DND-41 (cell line): ENCODE measurements around the gene RBP5.

Experiments used
- ATAC-seq: fragments of 200-7000 bp; cut with Tn5 transposase; 3 replicates; pipeline ENCODE4 v1.9.1; 2021; ENCODE audit warnings: low read depth; ENCODE audit not compliant: insufficient read depth
- DNase-seq: peaks from one replicate; pipeline ENCODE4 v3.0.0-alpha.2; 2020
- H2AFZ ChIP-seq: 2 replicates; pipeline ENCODE4 v1.6.0; 2012; ENCODE audit warnings: low read depth, low read length
- H3K27ac ChIP-seq: 2 replicates; pipeline ENCODE4 v1.5.1; 2012; ENCODE audit warnings: low read length, inconsistent platforms
- H3K27me3 ChIP-seq: fragments of 200-600 bp; sonication (generic); 2 replicates; pipeline ENCODE4 v1.6.0; 2012; ENCODE audit warnings: low read length, mild to moderate bottlenecking, inconsistent platforms; ENCODE audit not compliant: insufficient read depth, poor library complexity
- H3K36me3 ChIP-seq: 2 replicates; pipeline ENCODE4 v1.5.1; 2012; ENCODE audit warnings: low read length, inconsistent platforms; ENCODE audit not compliant: insufficient read depth
- H3K4me1 ChIP-seq: 2 replicates; pipeline ENCODE4 v1.5.1; 2012; ENCODE audit warnings: mild to moderate bottlenecking, low read length; ENCODE audit not compliant: insufficient read depth
- H3K4me2 ChIP-seq: 2 replicates; pipeline ENCODE4 v1.6.0; 2012; ENCODE audit warnings: mild to moderate bottlenecking, moderate library complexity, low read length, inconsistent platforms; ENCODE audit not compliant: insufficient read depth
- H3K4me3 ChIP-seq, 2 experiments: fragments of 200-600 bp in 1 of 2; shearing (Covaris generic) in 1 of 2; 2 replicates each; pipeline ENCODE4 v1.5.1; 2012 to 2016; ENCODE audit warnings: inconsistent platforms in 2 of 2, low read length in 2 of 2, mild to moderate bottlenecking in 2 of 2, low read depth in 1 of 2, moderate library complexity in 1 of 2
- H3K79me2 ChIP-seq: 2 replicates; pipeline ENCODE4 v1.6.0; 2012; ENCODE audit warnings: low read length, inconsistent platforms; ENCODE audit not compliant: insufficient read depth
- H3K9ac ChIP-seq: 2 replicates; pipeline ENCODE4 v1.6.0; 2012; ENCODE audit warnings: low read depth, mild to moderate bottlenecking, inconsistent platforms, low read length, moderate library complexity
- H3K9me3 ChIP-seq: 2 replicates; pipeline ENCODE4 v1.5.1; 2012; ENCODE audit warnings: low read length, moderate library complexity, mild to moderate bottlenecking, inconsistent platforms; ENCODE audit not compliant: insufficient read depth, severe bottlenecking
- H4K20me1 ChIP-seq: 2 replicates; pipeline ENCODE4 v1.6.0; 2012; ENCODE audit warnings: low read length; ENCODE audit not compliant: insufficient read depth
- EZH2 ChIP-seq: IDR thresholded peaks from 3 replicates; pipeline ENCODE4 v1.6.1; 2012; ENCODE audit warnings: borderline replicate concordance, low read depth, mild to moderate bottlenecking, moderate library complexity, low read length, inconsistent platforms; ENCODE audit not compliant: severe bottlenecking
- TF ChIP-seq, protein P1 (sequence below): IDR thresholded peaks from 2 replicates; pipeline ENCODE4 v1.5.1; 2012; ENCODE audit warnings: borderline replicate concordance, low read length, moderate library complexity, mild to moderate bottlenecking; ENCODE audit not compliant: poor library complexity, severe bottlenecking; ENCODE audit errors: extremely low read depth

RBP5 gene

DNA sequence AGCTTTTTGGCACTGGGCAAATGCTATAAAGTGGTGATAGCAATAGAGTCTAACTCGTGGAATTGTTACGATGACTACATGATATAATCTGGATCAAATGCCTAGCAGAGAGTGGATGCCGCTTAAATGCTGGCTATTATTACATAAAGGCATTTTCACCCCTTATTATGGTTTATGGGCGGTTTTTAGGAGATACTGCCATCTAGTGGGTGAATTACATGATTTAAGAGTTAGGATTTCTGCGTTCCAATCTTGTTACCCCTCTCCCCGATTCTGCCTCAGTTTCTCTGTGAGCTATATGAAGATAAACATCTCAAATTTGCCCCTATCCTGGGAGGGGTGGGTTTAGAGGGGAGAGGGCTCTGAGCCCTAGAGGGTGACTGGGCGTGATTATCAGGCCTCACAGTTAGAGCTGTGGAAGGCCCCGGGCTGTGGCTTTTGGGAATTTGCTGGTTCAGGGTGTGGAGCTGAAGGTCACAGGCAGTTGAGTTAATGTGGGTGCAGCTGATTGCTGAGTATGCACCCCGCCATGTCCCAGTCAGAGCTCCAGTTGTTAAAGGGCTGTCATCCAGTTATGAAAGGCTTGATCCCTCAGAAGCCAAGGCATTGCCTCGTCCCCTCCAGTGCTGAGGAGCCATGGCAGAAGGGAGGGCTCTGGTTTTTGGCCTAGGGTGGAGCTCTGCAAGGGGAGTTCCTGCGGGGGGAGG lies 15.9 kb upstream of the RBP5 start:
- H3K9me3 ChIP-seq: no peaks in the 10 kb centered on the region
- H3K27me3 ChIP-seq: no peaks in the 10 kb centered on the region
- ATAC-seq (peak; percentile 73; the same call in 2 of the 3 replicates), DNase-seq (no peak)
- H3K79me2 ChIP-seq: no peaks in the 10 kb centered on the region
- H3K36me3 ChIP-seq: peaks cover 53% of the 10 kb centered on the region
- H3K4me1 ChIP-seq: no peaks in the 10 kb centered on the region
- TF ChIP-seq, protein P1, sequence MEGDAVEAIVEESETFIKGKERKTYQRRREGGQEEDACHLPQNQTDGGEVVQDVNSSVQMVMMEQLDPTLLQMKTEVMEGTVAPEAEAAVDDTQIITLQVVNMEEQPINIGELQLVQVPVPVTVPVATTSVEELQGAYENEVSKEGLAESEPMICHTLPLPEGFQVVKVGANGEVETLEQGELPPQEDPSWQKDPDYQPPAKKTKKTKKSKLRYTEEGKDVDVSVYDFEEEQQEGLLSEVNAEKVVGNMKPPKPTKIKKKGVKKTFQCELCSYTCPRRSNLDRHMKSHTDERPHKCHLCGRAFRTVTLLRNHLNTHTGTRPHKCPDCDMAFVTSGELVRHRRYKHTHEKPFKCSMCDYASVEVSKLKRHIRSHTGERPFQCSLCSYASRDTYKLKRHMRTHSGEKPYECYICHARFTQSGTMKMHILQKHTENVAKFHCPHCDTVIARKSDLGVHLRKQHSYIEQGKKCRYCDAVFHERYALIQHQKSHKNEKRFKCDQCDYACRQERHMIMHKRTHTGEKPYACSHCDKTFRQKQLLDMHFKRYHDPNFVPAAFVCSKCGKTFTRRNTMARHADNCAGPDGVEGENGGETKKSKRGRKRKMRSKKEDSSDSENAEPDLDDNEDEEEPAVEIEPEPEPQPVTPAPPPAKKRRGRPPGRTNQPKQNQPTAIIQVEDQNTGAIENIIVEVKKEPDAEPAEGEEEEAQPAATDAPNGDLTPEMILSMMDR: peak; percentile 71
- TF ChIP-seq EZH2: no peak
- H3K4me3 ChIP-seq: no peak overlapping the region
- no peak overlapping the region for H3K9ac ChIP-seq
- H3K27ac ChIP-seq: no peak overlapping the region
- H4K20me1 ChIP-seq: no peaks in the 10 kb centered on the region
- H3K4me2 ChIP-seq: no peak overlapping the region
- H2AFZ ChIP-seq: no peak overlapping the region

DNA sequence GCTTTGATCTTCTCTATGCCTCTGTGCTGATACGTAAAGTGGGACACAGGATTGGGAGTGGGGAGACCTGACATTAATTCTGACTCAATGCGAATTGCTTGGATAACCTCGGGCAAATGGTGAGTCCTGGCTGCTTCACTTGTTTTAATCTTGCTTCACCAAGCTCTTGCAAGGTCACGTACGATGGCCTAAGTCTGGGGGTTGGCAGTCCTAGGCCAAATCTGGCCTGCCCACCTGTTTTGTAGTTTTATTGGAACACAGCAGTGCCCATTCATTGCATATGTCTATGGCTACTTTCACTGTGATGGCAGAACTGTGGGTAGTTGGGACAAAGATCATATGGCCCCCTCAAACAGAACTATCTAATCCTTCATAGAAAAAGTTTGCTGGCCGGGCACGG lies 14.9 kb upstream of the RBP5 start:
- H3K4me2 ChIP-seq: no peak overlapping the region
- peaks cover 43% of the 10 kb centered on the region for H3K36me3 ChIP-seq
- TF ChIP-seq, protein P1: no peak
- TF ChIP-seq EZH2: no peak
- no peak overlapping the region for H3K9ac ChIP-seq
- DNase-seq: no peak
- H4K20me1 ChIP-seq: no peaks in the 10 kb centered on the region
- no peak overlapping the region for H3K4me3 ChIP-seq
- H3K9me3 ChIP-seq: no peaks in the 10 kb centered on the region
- no peaks in the 10 kb centered on the region for H3K79me2 ChIP-seq
- H3K27ac ChIP-seq: no peak overlapping the region
- H3K27me3 ChIP-seq: no peaks in the 10 kb centered on the region
- no peak overlapping the region for H2AFZ ChIP-seq
- ATAC-seq: no peak
- H3K4me1 ChIP-seq: no peaks in the 10 kb centered on the region

DNA sequence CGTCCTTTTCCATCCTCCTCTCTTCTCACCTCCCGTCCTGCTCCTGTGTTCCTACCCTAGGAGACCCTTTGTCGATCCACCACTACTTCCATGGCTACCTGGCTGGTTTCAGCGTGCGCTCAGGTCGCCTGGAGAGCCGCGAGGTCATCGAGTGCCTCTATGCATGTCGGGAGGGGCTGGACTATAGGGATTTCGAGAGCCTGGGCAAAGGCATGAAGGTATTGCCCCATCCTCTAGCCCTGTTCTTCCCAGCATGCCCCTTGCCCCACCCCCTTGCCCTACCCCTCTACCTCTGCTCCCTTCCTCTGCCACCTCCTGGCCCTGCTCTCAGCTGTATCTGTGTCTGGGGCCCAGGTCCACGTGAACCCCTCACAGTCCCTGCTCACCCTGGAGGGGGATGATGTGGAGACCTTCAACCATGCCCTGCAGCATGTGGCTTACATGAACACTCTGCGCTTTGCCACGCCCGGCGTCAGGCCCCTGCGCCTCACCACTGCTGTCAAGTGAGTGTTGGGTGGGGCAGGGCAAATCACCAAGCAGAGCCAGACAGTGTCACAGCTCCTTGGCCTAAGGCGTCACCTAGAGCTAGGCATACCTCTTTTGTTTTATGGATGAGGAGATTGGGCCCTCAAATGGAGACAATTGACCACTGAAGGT lies 14.2 kb upstream of the RBP5 start:
- TF ChIP-seq, protein P1: no peak
- no peak for TF ChIP-seq EZH2
- Histone ChIP-seq H3K9me3 (no peaks in the 10 kb centered on the region), H2AFZ (no peak overlapping the region), H3K36me3 (peaks cover 43% of the 10 kb centered on the region), H3K4me3 (no peak overlapping the region), H3K4me1 (no peaks in the 10 kb centered on the region), H3K27me3 (no peaks in the 10 kb centered on the region), H3K27ac (no peak overlapping the region), H3K9ac (no peak overlapping the region), H3K4me2 (no peak overlapping the region), H3K79me2 (no peaks in the 10 kb centered on the region), H4K20me1 (no peaks in the 10 kb centered on the region)
- DNase-seq (no peak), ATAC-seq (no peak)
